VCaP (cell line): Measurements from ENCODE around the gene CMTR1.

ENCODE experiments used
- H3K27ac ChIP-seq: fragments of 450-650 bp; 2 replicates; pipeline ENCODE4 v1.5.1; 2017
- CTCF ChIP-seq: fragments of 450-650 bp; conservative IDR thresholded peaks from 2 replicates; pipeline ENCODE4 v1.5.1; 2017; ENCODE audit warnings: mild to moderate bottlenecking, moderate library complexity

Gene CMTR1

DNA sequence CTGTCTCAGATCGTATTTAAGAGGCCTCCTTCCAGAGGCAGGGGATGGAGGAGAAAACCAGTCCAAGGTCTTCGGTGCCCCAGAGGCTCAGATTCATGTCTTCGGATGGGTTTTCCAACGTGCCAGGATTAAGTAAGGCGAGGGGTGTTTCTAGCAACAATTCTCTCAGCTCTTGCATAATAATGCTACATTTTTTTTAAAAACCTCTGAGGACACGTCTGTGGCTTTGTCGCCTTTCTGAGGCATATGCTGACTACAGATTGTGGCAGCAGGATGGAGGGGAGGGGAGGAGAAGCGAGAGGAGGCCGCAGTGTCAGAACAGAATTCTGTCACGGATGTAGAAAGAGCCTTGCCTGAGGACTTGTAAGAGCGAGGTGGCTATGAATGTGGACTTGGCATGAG, 84.4 kb downstream of the CMTR1 start:
- H3K27ac ChIP-seq: peak overlapping the region; percentile 86
- TF ChIP-seq CTCF: no peak

GRCh38 chr6:37518116-37518515, 85.1 kb downstream of the CMTR1 start:
- H3K27ac ChIP-seq: no peak overlapping the region
- no peak for TF ChIP-seq CTCF

GRCh38 chr6:37519461-37519860, 86.4 kb downstream of the CMTR1 start:
- no peak for TF ChIP-seq CTCF
- H3K27ac ChIP-seq: no peak overlapping the region

DNA sequence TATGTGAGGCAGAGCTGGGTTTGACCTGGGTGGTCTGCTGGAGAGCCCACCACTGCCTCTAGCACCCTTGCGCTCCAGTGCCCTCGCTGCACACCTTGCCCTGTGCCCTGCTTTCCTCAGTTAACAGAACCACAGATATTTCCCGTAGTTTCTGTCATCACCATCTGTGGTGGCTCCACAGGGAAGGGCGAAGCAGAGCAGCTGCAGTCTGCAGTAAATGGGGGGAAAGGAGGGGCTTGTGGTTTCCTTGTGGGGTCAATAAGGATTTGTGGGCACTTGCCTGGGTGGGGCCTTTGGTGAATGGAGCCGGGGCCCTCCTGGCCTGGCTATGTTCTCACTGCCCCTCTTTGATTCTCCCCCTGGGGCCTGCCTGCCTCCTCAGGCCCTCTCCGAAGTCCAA, 87.9 kb downstream of the CMTR1 start:
- H3K27ac ChIP-seq: no peak overlapping the region
- no peak for TF ChIP-seq CTCF

DNA sequence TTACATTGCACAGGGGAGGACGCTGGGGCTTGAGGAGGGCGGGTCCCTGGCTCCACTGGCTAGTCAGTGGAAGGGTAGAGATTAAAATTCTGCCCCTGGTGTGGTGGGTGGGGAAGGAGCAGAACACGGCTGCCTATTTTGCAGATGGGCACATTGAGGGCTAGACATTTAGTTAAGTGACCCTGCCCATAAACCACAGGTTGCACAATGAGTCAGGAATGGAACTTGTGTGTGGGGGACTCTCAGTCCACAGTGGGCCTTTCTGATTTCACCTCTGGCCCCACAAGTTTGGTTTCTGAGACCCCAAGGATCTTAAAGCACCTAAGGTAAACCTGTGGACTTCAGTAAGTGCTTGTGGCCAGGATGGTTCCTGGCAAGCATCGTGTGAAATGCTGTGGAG, 88.7 kb downstream of the CMTR1 start:
- H3K27ac ChIP-seq: no peak overlapping the region
- TF ChIP-seq CTCF: no peak

GRCh38 chr6:37522836-37523235, 89.8 kb downstream of the CMTR1 start:
- TF ChIP-seq CTCF: no peak
- H3K27ac ChIP-seq: no peak overlapping the region

GRCh38 chr6:37523412-37523811, 90.4 kb downstream of the CMTR1 start:
- H3K27ac ChIP-seq: no peak overlapping the region
- no peak for TF ChIP-seq CTCF
